Measurements from ENCODE around the gene NRDE2.
"Not testable (repeated sequence)": the region's sequence is repeated elsewhere in the genome, so short reads cannot be mapped to it uniquely, and the experiment has no call there.

NRDE2 gene

GRCh38 chr14:90344331-90345238 lies 12.8 kb upstream of the NRDE2 start:
- DNase-seq, result no peak

GRCh38 chr14:90342327-90342726 lies 10.6 kb upstream of the NRDE2 start:
- no peak for DNase-seq

DNA sequence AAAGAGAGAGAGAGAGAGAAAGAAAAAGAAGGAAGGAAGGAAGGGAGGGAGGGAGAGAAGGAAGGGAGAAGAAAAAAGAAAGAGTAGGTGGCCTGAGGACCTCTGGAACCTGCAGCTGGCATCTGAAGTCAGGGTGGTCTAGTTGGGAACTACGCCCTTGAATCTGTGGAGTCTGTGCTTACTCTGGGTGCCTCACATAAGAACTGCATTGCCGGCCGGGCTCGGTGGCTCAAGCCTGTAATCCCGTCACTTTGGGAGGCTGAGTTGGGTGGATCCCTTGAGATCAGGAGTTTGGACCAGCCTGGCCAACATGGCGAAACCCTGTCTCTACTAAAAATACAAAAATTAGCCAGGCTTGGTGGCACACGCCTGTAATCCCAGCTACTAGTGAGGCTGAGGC lies 10.0 kb upstream of the NRDE2 start:
- DNase-seq, result no peak

GRCh38 chr14:90341232-90341631 lies 9.5 kb upstream of the NRDE2 start:
- DNase-seq, result not testable (repeated sequence)

- DNase-seq, result no peak
Observed at GRCh38 chr14:90336985-90337384, 5.2 kb upstream of the NRDE2 start.

DNA sequence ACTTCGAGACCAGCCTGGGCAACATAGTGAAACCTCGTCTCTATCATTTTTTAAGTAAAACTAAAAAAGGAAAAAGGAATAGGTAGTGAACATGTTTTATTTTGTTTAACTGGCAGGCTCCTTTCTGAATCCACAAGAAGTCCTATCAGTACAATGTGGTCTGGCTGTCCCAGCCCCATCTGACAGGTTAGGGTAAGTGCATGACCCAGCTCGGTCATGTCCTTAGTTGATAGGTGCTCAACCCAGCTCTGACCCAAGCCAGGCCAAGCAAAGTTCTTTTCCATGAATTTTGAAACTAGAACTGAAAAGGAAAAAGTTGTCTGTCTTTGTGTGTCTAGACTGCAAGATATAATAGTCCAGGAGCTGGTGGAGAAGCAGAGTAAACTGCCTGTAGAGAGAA lies 4.7 kb upstream of the NRDE2 start:
- DNase-seq, result no peak

- DNase-seq, result no peak
Observed at GRCh38 chr14:90332271-90332584, 487 bp upstream of the NRDE2 start.

GRCh38 chr14:90330203-90331196 lies 1.2 kb downstream of the NRDE2 start:
- no peak for DNase-seq

DNA sequence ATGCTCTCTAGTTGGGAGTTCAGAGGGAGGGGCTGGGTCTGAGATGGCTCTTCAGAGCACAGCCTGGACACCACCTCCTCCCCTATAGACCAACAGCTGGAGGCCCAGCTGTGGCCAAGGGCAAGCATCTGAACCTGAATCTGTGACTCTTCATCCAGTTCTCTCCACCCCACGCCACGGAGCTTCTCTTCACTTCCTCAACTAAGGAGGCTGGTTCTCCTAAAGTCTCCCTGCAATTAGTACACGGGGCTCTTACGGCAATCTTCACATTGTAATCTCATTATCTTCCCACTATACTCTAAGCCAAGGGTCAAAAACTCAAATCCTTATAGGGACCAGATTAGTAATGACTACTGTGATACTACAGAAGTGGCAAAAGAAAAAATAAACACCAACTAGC lies 9.8 kb downstream of the NRDE2 start:
- DNase-seq, result no peak

DNA sequence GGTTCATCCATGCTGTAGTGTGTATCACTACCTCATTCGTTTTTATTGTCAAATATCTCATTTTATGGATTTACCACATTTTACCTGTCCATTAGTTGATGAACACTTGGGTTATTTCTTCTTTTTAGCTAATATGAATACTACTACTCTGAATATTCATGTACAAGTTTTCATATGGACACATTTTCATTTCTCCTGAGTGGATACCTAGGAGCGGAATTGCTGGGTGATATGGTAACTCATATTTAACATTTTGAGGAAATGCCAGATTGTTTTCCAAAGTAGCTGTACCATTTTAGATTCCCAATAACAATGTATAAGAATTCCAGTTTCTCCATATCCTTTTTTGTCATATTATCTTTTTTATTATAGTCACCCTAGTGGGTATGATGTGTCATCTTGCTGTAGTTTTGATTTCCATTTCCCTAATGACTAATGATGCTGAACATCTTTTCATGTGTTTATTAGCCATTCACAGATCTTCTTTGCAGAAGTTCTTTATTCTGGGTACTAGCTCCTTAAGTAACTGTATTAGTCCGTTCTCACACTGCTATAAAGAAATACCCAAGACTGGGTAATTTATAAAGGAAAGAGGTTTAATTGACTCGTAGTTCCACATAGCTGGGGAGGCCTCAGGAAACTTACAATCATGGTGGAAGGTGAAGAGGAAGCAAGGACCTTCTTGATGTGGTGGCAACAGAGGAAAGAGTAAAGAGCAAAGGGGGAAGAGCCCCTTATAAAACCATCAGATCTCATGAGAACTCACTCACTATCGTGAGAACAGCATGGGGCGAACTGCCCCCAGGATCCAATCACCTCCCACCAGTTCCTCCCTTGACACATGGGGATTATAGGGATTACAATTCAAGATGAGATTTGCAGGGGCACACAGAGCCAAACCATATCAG lies 11.9 kb downstream of the NRDE2 start:
- DNase-seq, result no peak

- DNase-seq, result no peak
Observed at GRCh38 chr14:90319173-90319572, 12.6 kb downstream of the NRDE2 start.

- DNase-seq, result no peak
Observed at GRCh38 chr14:90318016-90318415, 13.7 kb downstream of the NRDE2 start.

- DNase-seq, result no peak
Observed at GRCh38 chr14:90317286-90317685, 14.5 kb downstream of the NRDE2 start.

DNA sequence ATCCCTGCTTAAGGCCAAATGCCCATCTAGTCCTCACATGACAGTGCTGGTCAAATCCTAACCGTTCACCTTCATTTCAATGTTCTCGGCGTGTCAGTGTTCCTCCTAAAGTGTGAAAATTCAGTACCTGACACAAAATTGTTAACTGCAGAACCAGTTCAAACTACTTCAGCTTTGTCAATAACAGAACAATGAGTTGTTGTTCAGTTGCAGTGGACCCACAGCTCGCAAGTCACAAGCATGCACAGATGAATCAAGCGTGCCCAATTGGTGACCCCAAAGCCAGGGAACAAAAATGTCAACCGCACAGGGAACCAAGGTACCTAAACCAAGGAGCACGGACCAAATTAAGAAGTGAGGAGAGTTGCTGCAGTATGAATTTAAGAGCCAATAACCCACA lies 23.2 kb downstream of the NRDE2 start:
- DNase-seq, result no peak

GRCh38 chr14:90305176-90305601 lies 26.6 kb downstream of the NRDE2 start:
- DNase-seq, result no peak

- DNase-seq, result no peak
Observed at GRCh38 chr14:90304502-90304901, 27.2 kb downstream of the NRDE2 start.

DNA sequence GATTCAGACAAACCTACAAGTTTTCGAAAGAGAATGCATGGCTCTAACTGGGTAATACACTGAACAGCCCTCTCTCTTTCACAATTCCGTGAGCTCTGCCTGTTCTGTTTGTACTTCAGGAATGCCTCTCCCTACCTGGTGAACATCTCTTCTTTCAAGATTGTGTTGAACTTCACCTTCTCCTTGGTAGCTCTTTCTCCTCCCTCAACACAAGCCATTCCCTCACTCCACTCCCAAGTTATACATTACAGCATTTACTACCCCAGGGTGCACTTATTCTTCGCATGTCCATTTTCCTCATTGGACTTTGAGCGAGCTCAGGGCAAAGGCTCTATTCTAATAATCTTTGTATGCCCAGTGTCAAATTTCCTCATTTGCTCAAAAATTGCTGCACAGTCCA lies 28.3 kb downstream of the NRDE2 start:
- no peak for DNase-seq

DNA sequence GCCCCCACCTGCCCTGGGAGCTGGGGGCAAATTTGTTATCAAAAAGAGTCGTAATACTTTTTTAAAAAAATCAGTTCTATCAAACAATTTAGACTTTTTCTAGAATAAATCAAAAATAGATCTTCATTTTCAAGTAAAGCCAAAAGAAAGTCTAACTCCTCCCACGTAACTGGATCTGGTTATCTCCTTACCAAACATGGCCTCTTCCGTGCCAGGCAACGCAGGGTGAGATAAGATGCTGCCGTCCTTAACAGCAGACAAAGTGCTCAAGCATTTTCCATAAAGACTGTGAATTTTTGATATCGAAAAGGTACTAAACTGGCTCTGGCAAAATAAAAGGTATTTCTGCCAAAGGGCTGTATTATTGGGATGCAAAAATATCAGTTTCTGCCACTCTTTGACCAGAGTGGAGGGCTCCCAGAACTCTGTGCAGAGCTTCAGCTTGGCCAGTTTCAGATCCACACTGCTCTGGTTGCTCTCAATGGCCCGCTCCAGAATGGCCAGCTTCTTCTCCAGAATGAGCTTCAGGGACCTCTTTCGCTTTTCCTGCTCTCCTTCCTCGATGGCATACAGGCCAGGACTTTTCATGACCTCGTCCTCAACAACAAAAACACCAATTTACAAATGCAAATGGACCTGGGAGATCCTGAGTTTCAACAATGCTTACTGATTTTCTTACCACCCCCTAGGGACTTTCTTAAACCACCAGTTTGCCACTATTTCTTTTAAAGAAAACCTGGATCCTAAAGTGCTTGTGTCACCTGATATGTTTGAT lies 29.0 kb downstream of the NRDE2 start:
- DNase-seq, result no peak

- no peak for DNase-seq
Observed at GRCh38 chr14:90301668-90302090, 30.1 kb downstream of the NRDE2 start.

GRCh38 chr14:90301122-90301521 lies 30.6 kb downstream of the NRDE2 start:
- no peak for DNase-seq

GRCh38 chr14:90300611-90301047 lies 31.1 kb downstream of the NRDE2 start:
- no peak for DNase-seq

DNA sequence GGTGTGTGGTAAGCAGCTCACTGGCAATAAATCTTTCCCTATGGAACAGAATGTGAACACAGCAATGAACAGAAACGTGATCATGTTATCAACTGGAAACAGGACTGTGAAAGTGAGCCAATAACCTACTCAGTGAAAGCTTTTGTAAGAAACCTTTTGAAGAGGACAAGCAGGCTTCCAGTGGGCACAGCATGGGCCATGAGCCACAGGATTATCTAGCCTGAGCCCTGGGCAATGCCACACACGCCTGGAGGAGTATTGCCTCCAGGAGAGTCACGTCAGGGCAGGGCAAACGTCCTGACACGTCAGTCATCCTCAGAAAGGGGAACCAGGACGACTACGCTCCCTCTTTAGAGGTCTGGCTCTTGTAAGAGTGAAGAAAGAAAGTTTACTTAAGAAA lies 32.3 kb downstream of the NRDE2 start:
- no peak for DNase-seq
